Inflammatory macrophage treated with lipopolysaccharide for 1 hour (primary cell): ENCODE data around the gene KNSTRN.
A peak's percentile ranks its signal among the peaks of the same experiment; 100 is the strongest.

Experiments
- DNase-seq, 2 donors: peaks; one replicate each; pipeline ENCODE4 v3.0.0-alpha.2; 2020 to 2022

The KNSTRN gene

GRCh38 chr15:40436892-40437751 is 54.6 kb downstream of the KNSTRN start:
- no peak for DNase-seq

- DNase-seq = no peak
Observed at GRCh38 chr15:40437752-40438687, 55.5 kb downstream of the KNSTRN start.

GRCh38 chr15:40438712-40439111 is 56.2 kb downstream of the KNSTRN start:
- DNase-seq = no peak

GRCh38 chr15:40439461-40439959 is 57.0 kb downstream of the KNSTRN start:
- DNase-seq = no peak

- DNase-seq = peak; percentile 43 to 53
Observed at GRCh38 chr15:40439960-40440742, 57.6 kb downstream of the KNSTRN start.

GRCh38 chr15:40440743-40441564 is 58.4 kb downstream of the KNSTRN start, which contains the start of gene BAHD1:
BAHD1 (plus strand) TSS chr15:40440953; CDS start chr15:40458465, 17,512 bp downstream.
- DNase-seq = peak; percentile 89 to 96

GRCh38 chr15:40441565-40442531 is 59.3 kb downstream of the KNSTRN start:
- peak in 1 of 2 donors; percentile 8 for DNase-seq

GRCh38 chr15:40443255-40443654 is 60.7 kb downstream of the KNSTRN start:
- DNase-seq = no peak

- DNase-seq = no peak
Observed at GRCh38 chr15:40443846-40444245, 61.3 kb downstream of the KNSTRN start.
